HepG2 (cell line): Measurements from ENCODE around the gene UBE2C. TPM values are rescaled to one million over a fixed set of nuclear protein-coding genes. Genes with fewer than 3 reads are reported as not detected.

Source experiments
- CBFB ChIP-seq: sonication (generic); formaldehyde crosslinking; IDR thresholded peaks from 2 replicates; pipeline ENCODE4 v1.4.0; 2020; ENCODE audit warnings: missing genetic modification reagents
- EHMT2 ChIP-seq: fragments of 200-600 bp; sonication (generic); IDR thresholded peaks from 2 replicates; pipeline ENCODE4 v1.7.0; 2017; ENCODE audit warnings: antibody characterized with exemption, low read depth, low read length, borderline replicate concordance
- GLMP ChIP-seq: sonication (generic); formaldehyde crosslinking; IDR thresholded peaks from 2 replicates; pipeline ENCODE4 v1.9.0; 2021; ENCODE audit warnings: missing genetic modification reagents, mild to moderate bottlenecking, borderline replicate concordance
- HNF4G ChIP-seq, 2 experiments: sonication (generic) in 1 of 2; formaldehyde crosslinking in 1 of 2; IDR thresholded peaks; 2 replicates each; pipeline versions ENCODE4 v1.4.0 to v1.6.1; 2011 to 2020; ENCODE audit warnings: borderline replicate concordance in 2 of 2, low read depth in 2 of 2, mild to moderate bottlenecking in 2 of 2, low read length in 1 of 2, missing genetic modification reagents in 1 of 2, moderate library complexity in 1 of 2
- HOXA3 ChIP-seq: sonication (generic); formaldehyde crosslinking; IDR thresholded peaks from 2 replicates; pipeline ENCODE4 v1.5.0; 2020; ENCODE audit warnings: missing genetic modification reagents
- KLF13 ChIP-seq: sonication (generic); formaldehyde crosslinking; IDR thresholded peaks from 2 replicates; pipeline ENCODE4 v1.4.0; 2020; ENCODE audit warnings: mild to moderate bottlenecking, missing genetic modification reagents
- MEF2D ChIP-seq: sonication (generic); formaldehyde crosslinking; IDR thresholded peaks from 2 replicates; pipeline ENCODE4 v1.5.1; 2020; ENCODE audit warnings: mild to moderate bottlenecking, missing genetic modification reagents
- NPAS2 ChIP-seq: sonication (generic); formaldehyde crosslinking; IDR thresholded peaks from 2 replicates; pipeline ENCODE4 v1.8.0; 2022; ENCODE audit warnings: mild to moderate bottlenecking, missing genetic modification reagents, borderline replicate concordance
- PHF8 ChIP-seq: sonication (generic); formaldehyde crosslinking; IDR thresholded peaks from 2 replicates; pipeline ENCODE4 v1.5.0; 2020; ENCODE audit warnings: missing genetic modification reagents
- SAFB2 ChIP-seq: sonication (generic); formaldehyde crosslinking; IDR thresholded peaks from 2 replicates; pipeline ENCODE4 v1.5.1; 2020; ENCODE audit warnings: missing genetic modification reagents, low read depth, mild to moderate bottlenecking, borderline replicate concordance
- SMAD3 ChIP-seq: sonication (generic); formaldehyde crosslinking; IDR thresholded peaks from 2 replicates; pipeline ENCODE4 v1.4.0; 2020; ENCODE audit warnings: missing genetic modification reagents
- SNRNP70 ChIP-seq: fragments of 200-400 bp; formaldehyde crosslinking; IDR thresholded peaks from 2 replicates; pipeline ENCODE4 v1.6.1; 2017; ENCODE audit warnings: mild to moderate bottlenecking, low read depth, low read length, moderate library complexity
- TAF1 ChIP-seq: sonication (generic); formaldehyde crosslinking; IDR thresholded peaks from 2 replicates; pipeline ENCODE4 v1.4.0; 2020; ENCODE audit warnings: missing genetic modification reagents
- TBL1XR1 ChIP-seq: fragments of 150-350 bp; IDR thresholded peaks from 2 replicates; pipeline ENCODE4 v1.6.1; 2014; ENCODE audit warnings: borderline replicate concordance, low read length; ENCODE audit not compliant: partially characterized antibody
- ZBTB38 ChIP-seq: sonication (generic); formaldehyde crosslinking; IDR thresholded peaks from 2 replicates; pipeline ENCODE4 v1.5.1; 2020; ENCODE audit warnings: mild to moderate bottlenecking, missing genetic modification reagents
- ZNF136 ChIP-seq: sonication (generic); formaldehyde crosslinking; IDR thresholded peaks from 2 replicates; pipeline ENCODE4 v1.8.1; 2022; ENCODE audit warnings: low read depth, mild to moderate bottlenecking, moderate library complexity, missing genetic modification reagents
- ZNF234 ChIP-seq: sonication (generic); formaldehyde crosslinking; conservative IDR thresholded peaks from 2 replicates; pipeline ENCODE4 v1.5.1; 2020; ENCODE audit warnings: mild to moderate bottlenecking, missing genetic modification reagents
- ZNF296 ChIP-seq: sonication (generic); formaldehyde crosslinking; conservative IDR thresholded peaks from 2 replicates; pipeline ENCODE4 v1.5.0; 2020; ENCODE audit warnings: mild to moderate bottlenecking, missing genetic modification reagents
- ZNF3 ChIP-seq: IDR thresholded peaks from 2 replicates; pipeline ENCODE4 v1.7.0; 2017; ENCODE audit warnings: inconsistent platforms
- ZNF354B ChIP-seq: sonication (generic); formaldehyde crosslinking; IDR thresholded peaks from 2 replicates; pipeline ENCODE4 v1.8.0; 2022; ENCODE audit warnings: mild to moderate bottlenecking, missing genetic modification reagents
- ZNF432 ChIP-seq: sonication (generic); formaldehyde crosslinking; IDR thresholded peaks from 2 replicates; pipeline ENCODE4 v1.5.0; 2020; ENCODE audit warnings: missing genetic modification reagents, mild to moderate bottlenecking, borderline replicate concordance
- ZNF639 ChIP-seq: conservative IDR thresholded peaks from 2 replicates; pipeline ENCODE4 v1.6.1; 2018; ENCODE audit warnings: missing genetic modification reagents
- ZNF740 ChIP-seq: sonication (generic); formaldehyde crosslinking; IDR thresholded peaks from 2 replicates; pipeline ENCODE4 v1.4.0; 2020; ENCODE audit warnings: missing genetic modification reagents
- ZNF792 ChIP-seq: IDR thresholded peaks from 2 replicates; pipeline ENCODE4 v1.6.1; 2016
- polyA plus RNA-seq, 8 experiments: library from polyadenylated mRNA; depleted of rRNA in 3 of 8; stranded (reverse) in 7 of 8; unstranded in 1 of 8; fragments of >200 nt; fragmentation: Illumina TruSeq in 4 of 8; extraction: Trizol in 4 of 8; gene quantifications; 2 replicates each; pipeline versions ENCODE4 v1.2.1 to v1.2.3, GENCODE V29; 2011 to 2016; ENCODE audit warnings: low read depth in 4 of 8, missing spikeins in 1 of 8, mixed read lengths in 1 of 8; ENCODE audit not compliant: insufficient read depth in 1 of 8
- total RNA-seq, 5 experiments: library from RNA; depleted of rRNA; stranded (reverse); fragments of >200 nt; fragmentation: Illumina TruSeq; extraction: Trizol; gene quantifications; 2 replicates each; pipeline ENCODE4 v1.2.3, GENCODE V29; 2016; ENCODE audit warnings: low read depth in 1 of 5
- TF ChIP-seq, protein P1 (sequence below): sonication (generic); formaldehyde crosslinking; IDR thresholded peaks from 2 replicates; pipeline ENCODE4 v1.5.1; 2020; ENCODE audit warnings: mild to moderate bottlenecking, missing genetic modification reagents, borderline replicate concordance
- TF ChIP-seq, protein P2 (sequence below): IDR thresholded peaks from 2 replicates; pipeline ENCODE4 v1.6.1; 2018; ENCODE audit warnings: missing genetic modification reagents

UBE2C gene
- total and polyA plus RNA-seq, 2 of the 13 experiments (the other 11 are each of a cell fraction or from before 2014, with no cell fraction given), result 100 to 123 TPM

DNA sequence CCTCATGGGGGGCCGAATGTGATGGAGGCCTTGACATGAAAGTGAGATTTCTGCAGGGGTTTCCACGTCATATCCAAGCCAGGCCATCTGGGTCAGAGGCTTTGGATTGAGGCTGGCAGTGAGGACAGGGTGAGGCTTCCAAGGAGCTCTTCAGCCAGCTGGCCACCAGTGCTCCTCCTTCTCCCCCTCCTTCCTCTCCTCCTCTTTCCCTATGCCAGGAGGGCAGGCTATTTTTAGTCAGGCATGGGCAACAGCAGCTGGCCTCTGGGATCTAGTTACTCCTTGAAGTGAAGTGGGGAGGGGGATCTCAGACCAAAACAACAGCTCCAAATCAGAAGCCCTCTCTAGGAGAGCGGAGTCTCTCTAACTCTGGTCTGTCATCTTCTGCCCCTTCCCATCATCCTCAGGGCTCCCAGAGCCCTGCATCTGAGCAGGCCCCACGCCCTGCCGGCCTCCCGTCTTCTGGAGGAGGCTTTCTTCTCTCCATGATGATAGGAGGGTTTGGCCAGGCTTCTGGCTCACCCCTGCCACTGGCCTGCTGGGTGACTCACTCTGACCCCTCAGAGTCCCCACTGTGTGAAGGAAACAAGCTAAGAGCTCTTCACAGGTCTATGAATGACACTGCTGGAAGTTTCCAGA lies 14.1 kb downstream of the UBE2C start (continued):
- TF ChIP-seq MEF2D (CRISPR knock-in tag), result 0 out of 2 replicates have a peak, but pooled peaks have one; percentile 19
- 0 out of 2 replicates have a peak, but pooled peaks have one; percentile 19 for TF ChIP-seq CBFB
- TF ChIP-seq, protein P1, sequence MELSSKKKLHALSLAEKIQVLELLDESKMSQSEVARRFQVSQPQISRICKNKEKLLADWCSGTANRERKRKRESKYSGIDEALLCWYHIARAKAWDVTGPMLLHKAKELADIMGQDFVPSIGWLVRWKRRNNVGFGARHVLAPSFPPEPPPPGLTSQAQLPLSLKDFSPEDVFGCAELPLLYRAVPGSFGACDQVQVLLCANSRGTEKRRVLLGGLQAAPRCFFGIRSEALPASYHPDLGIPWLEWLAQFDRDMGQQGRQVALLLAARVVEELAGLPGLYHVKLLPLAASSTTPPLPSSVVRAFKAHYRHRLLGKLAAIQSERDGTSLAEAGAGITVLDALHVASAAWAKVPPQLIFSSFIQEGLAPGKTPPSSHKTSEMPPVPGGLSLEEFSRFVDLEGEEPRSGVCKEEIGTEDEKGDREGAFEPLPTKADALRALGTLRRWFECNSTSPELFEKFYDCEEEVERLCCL (CRISPR knock-in tag), result no peak
- TF ChIP-seq ZNF639 (CRISPR knock-in tag), result 0 out of 2 replicates have a peak, but pooled peaks have one; percentile 18
- TF ChIP-seq SMAD3, result no peak
- no peak for TF ChIP-seq HOXA3 (CRISPR knock-in tag)
- TF ChIP-seq ZNF740 (CRISPR knock-in tag), result no peak
- no peak for TF ChIP-seq ZNF296
- TF ChIP-seq ZNF136 (CRISPR knock-in tag), result 0 out of 2 replicates have a peak, but pooled peaks have one; percentile 35
- TF ChIP-seq ZBTB38 (CRISPR knock-in tag), result 0 out of 2 replicates have a peak, but pooled peaks have one; percentile 45
- 0 out of 2 replicates have a peak, but pooled peaks have one; percentile 36 for TF ChIP-seq PHF8 (CRISPR knock-in tag)
- TF ChIP-seq ZNF3 (CRISPR knock-in tag), result 0 out of 2 replicates have a peak, but pooled peaks have one; percentile 20
- peak; percentile 18; the same call in 1 of the 2 replicates for TF ChIP-seq TAF1 (CRISPR knock-in tag)
- 0 out of 2 replicates have a peak, but pooled peaks have one; percentile 19 for TF ChIP-seq ZNF792 (CRISPR knock-in tag)
- TF ChIP-seq HNF4G (IDR thresholded peaks at IDR 0.05; ENCODE audit: borderline replicate concordance, low read depth, low read length), result no peak
- no peak for TF ChIP-seq HNF4G (CRISPR knock-in tag; IDR thresholded peaks at IDR 0.05; ENCODE audit: borderline replicate concordance, low read depth)
- TF ChIP-seq SNRNP70, result no peak
- TF ChIP-seq EHMT2, result no peak
- TF ChIP-seq ZNF354B (CRISPR knock-in tag), result no peak
- TF ChIP-seq, protein P2, sequence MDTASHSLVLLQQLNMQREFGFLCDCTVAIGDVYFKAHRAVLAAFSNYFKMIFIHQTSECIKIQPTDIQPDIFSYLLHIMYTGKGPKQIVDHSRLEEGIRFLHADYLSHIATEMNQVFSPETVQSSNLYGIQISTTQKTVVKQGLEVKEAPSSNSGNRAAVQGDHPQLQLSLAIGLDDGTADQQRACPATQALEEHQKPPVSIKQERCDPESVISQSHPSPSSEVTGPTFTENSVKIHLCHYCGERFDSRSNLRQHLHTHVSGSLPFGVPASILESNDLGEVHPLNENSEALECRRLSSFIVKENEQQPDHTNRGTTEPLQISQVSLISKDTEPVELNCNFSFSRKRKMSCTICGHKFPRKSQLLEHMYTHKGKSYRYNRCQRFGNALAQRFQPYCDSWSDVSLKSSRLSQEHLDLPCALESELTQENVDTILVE (CRISPR knock-in tag), result no peak
- no peak for TF ChIP-seq NPAS2 (CRISPR knock-in tag)
- TF ChIP-seq ZNF234 (CRISPR knock-in tag), result no peak
- no peak for TF ChIP-seq KLF13
- no peak for TF ChIP-seq ZNF432 (CRISPR knock-in tag)
- no peak for TF ChIP-seq SAFB2
- TF ChIP-seq GLMP (CRISPR knock-in tag), result no peak
- no peak for TF ChIP-seq TBL1XR1
